Fibroblast of lung (primary cell): ENCODE results near the gene TBPL1. TPM values are rescaled to one million over a fixed set of nuclear protein-coding genes. Genes with fewer than 3 reads are reported as not detected.

Source experiments
- DNase-seq, 2 donors: peaks; one replicate each; pipeline versions ENCODE4 v3.0.0 to v3.0.0-alpha.2; 2010; ENCODE audit warnings: low read depth in 2 of 2
- H2AFZ ChIP-seq: 2 replicates; pipeline ENCODE4 v1.5.1; 2012; ENCODE audit warnings: low read length, control low read depth, inconsistent platforms
- H3K27ac ChIP-seq: 2 replicates; pipeline ENCODE4 v1.5.1; 2011; ENCODE audit warnings: low read length, control low read depth; ENCODE audit not compliant: insufficient read depth
- H3K27me3 ChIP-seq: 2 replicates; pipeline ENCODE4 v1.5.1; 2011; ENCODE audit warnings: mild to moderate bottlenecking, low read length; ENCODE audit not compliant: control insufficient read depth, insufficient read depth
- H3K36me3 ChIP-seq: 2 replicates; pipeline ENCODE4 v1.5.1; 2011; ENCODE audit warnings: low read length; ENCODE audit not compliant: control insufficient read depth, insufficient read depth
- H3K4me1 ChIP-seq: 2 replicates; pipeline ENCODE4 v1.5.1; 2011; ENCODE audit warnings: low read length; ENCODE audit not compliant: control insufficient read depth, insufficient read depth; ENCODE audit errors: extremely low read depth
- H3K4me2 ChIP-seq: 2 replicates; pipeline ENCODE4 v1.5.1; 2011; ENCODE audit warnings: low read length, control low read depth; ENCODE audit not compliant: insufficient read depth; ENCODE audit errors: extremely low read depth
- H3K4me3 ChIP-seq, 4 experiments: fragments of 200-600 bp in 1 of 4; sonication (generic) in 1 of 4; replicated peaks in 1 of 4; 2 replicates each; pipeline ENCODE4 v1.5.1; 2011 to 2016; ENCODE audit warnings: low read length in 4 of 4, low read depth in 3 of 4, mild to moderate bottlenecking in 3 of 4, control low read depth in 2 of 4, inconsistent platforms in 1 of 4, mixed read lengths in 1 of 4; ENCODE audit not compliant: insufficient read depth in 1 of 4; ENCODE audit errors: control extremely low read depth in 1 of 4
- H3K79me2 ChIP-seq: 2 replicates; pipeline ENCODE4 v1.5.1; 2012; ENCODE audit warnings: mild to moderate bottlenecking, low read length, inconsistent platforms; ENCODE audit not compliant: control insufficient read depth, insufficient read depth
- H3K9ac ChIP-seq: 2 replicates; pipeline ENCODE4 v1.5.1; 2011; ENCODE audit warnings: mild to moderate bottlenecking, low read length, control low read depth; ENCODE audit not compliant: insufficient read depth
- H3K9me3 ChIP-seq: 2 replicates; pipeline ENCODE4 v1.5.1; 2012; ENCODE audit warnings: low read depth, low read length; ENCODE audit not compliant: control insufficient read depth, insufficient read depth
- H4K20me1 ChIP-seq: 2 replicates; pipeline ENCODE4 v1.5.1; 2011; ENCODE audit warnings: low read length; ENCODE audit not compliant: control insufficient read depth, insufficient read depth; ENCODE audit errors: extremely low read depth
- EZH2 ChIP-seq: IDR thresholded peaks from 2 replicates; pipeline ENCODE4 v1.5.1; 2012; ENCODE audit warnings: low read length, control low read depth, mild to moderate bottlenecking; ENCODE audit errors: missing control alignments
- polyA plus RNA-seq, 2 donors: library from polyadenylated mRNA; depleted of rRNA in 1 of 2; stranded (reverse) in 1 of 2; unstranded in 1 of 2; fragments of >200 nt; gene quantifications; 2 replicates each; pipeline ENCODE4 v1.2.1, GENCODE V29; 2011 to 2012; ENCODE audit warnings: missing spikeins in 1 of 2
- total RNA-seq: library from RNA; depleted of rRNA; stranded (reverse); fragments of >200 nt; gene quantifications from 2 replicates; pipeline ENCODE4 v1.2.1, GENCODE V29; 2014
- TF ChIP-seq, protein P1 (sequence below), 2 donors: IDR thresholded peaks in 1 of 2; conservative IDR thresholded peaks in 1 of 2; 1 replicate in 1 of 2; 2 replicates in 1 of 2; pipeline ENCODE4 v1.5.1; 2011 to 2012; ENCODE audit warnings: low read length in 2 of 2, control low read depth in 1 of 2, inconsistent platforms in 1 of 2, low read depth in 1 of 2, mild to moderate bottlenecking in 1 of 2

TBPL1 gene
- total and polyA plus RNA-seq, 2 donors (not counting 1 experiment from before 2014, with no cell fraction given): 18.8 to 47.8 TPM

DNA sequence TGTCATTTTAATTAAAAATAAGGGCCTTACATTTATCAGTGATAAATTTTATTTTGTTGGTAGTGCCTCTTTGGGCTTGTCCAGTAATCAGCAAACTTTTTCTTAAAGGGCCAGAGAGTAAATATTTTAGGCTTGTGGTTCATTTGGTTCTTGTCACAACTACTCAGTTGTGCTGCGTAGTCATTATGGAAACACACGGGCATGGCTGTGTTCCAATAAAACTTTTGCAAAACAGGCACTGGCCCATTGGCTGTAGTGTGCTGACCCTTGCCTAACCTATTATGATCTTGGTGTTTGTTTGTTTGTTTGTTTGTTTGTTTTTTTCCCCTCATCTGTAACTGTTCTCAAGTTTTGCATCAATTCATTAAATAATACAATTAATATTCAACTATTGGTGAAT is 19.4 kb downstream of the TBPL1 start:
- TF ChIP-seq, protein P1, sequence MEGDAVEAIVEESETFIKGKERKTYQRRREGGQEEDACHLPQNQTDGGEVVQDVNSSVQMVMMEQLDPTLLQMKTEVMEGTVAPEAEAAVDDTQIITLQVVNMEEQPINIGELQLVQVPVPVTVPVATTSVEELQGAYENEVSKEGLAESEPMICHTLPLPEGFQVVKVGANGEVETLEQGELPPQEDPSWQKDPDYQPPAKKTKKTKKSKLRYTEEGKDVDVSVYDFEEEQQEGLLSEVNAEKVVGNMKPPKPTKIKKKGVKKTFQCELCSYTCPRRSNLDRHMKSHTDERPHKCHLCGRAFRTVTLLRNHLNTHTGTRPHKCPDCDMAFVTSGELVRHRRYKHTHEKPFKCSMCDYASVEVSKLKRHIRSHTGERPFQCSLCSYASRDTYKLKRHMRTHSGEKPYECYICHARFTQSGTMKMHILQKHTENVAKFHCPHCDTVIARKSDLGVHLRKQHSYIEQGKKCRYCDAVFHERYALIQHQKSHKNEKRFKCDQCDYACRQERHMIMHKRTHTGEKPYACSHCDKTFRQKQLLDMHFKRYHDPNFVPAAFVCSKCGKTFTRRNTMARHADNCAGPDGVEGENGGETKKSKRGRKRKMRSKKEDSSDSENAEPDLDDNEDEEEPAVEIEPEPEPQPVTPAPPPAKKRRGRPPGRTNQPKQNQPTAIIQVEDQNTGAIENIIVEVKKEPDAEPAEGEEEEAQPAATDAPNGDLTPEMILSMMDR (conservative IDR thresholded peaks at IDR 0.05 in 1 of 2, IDR thresholded peaks at IDR 0.05 in 1 of 2; ENCODE audit: low read depth in 1 of 2, low read length in 2 of 2): no peak
- TF ChIP-seq EZH2: no peak
- Histone ChIP-seq H3K4me3 (no peak overlapping the region), H3K4me1 (peaks cover 4% of the 10 kb centered on the region), H3K27ac (no peak overlapping the region), H3K4me2 (no peak overlapping the region), H2AFZ (no peak overlapping the region), H3K9me3 (no peaks in the 10 kb centered on the region), H4K20me1 (no peaks in the 10 kb centered on the region), H3K79me2 (peaks cover 13% of the 10 kb centered on the region), H3K36me3 (no peaks in the 10 kb centered on the region), H3K27me3 (no peaks in the 10 kb centered on the region), H3K9ac (no peak overlapping the region)
- no peak for DNase-seq

DNA sequence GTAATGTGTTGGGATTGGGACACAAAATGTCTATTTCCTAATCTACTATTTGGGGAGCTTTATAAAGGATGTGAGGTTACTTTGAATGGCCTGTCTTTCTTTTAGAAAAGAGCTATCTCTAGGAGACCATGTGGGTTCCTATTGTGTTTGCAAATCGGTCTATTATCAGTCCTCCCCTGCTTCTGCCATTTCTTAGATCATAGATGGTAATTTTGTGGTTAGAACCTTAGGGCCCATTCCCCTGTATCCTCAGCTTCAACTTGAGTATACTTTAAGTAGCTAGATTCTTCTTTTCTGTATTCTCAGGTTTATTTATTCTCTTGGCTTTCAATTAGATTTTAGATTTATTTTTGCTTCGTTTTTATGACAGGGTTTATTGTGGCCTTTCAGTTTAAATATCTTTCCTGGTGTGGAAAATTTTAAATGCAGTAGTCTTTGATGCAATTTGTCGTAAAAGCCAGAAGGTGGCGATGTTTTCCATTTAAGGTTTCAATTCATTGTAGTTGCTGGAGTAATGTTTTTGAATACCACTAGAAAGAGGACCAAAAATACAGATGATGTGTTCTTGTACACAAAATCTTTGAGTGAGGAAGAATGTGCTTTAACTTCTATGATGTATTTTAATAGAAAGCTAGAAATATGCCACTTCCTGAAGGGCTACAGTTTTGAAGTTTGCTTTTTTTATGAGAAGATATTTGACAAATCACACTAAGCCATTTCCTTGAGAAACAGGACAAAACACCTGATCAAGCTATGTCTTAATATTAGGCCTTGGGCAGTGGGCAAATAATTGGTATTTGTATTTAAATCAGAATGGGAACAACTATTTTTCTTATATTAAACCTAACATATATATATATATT is 20.3 kb downstream of the TBPL1 start:
- Histone ChIP-seq H3K4me1 (peaks cover 2% of the 10 kb centered on the region), H3K36me3 (no peaks in the 10 kb centered on the region), H3K4me2 (no peak overlapping the region), H3K4me3 (no peak overlapping the region), H4K20me1 (no peaks in the 10 kb centered on the region), H3K9me3 (no peaks in the 10 kb centered on the region), H2AFZ (no peak overlapping the region), H3K79me2 (peaks cover 14% of the 10 kb centered on the region), H3K9ac (no peak overlapping the region), H3K27ac (no peak overlapping the region), H3K27me3 (no peaks in the 10 kb centered on the region)
- peak; percentile 49 to 76 for DNase-seq
- TF ChIP-seq, protein P1 (conservative IDR thresholded peaks at IDR 0.05 in 1 of 2, IDR thresholded peaks at IDR 0.05 in 1 of 2; ENCODE audit: low read depth in 1 of 2, low read length in 2 of 2): peak; percentile 49 to 61
- TF ChIP-seq EZH2: no peak

DNA sequence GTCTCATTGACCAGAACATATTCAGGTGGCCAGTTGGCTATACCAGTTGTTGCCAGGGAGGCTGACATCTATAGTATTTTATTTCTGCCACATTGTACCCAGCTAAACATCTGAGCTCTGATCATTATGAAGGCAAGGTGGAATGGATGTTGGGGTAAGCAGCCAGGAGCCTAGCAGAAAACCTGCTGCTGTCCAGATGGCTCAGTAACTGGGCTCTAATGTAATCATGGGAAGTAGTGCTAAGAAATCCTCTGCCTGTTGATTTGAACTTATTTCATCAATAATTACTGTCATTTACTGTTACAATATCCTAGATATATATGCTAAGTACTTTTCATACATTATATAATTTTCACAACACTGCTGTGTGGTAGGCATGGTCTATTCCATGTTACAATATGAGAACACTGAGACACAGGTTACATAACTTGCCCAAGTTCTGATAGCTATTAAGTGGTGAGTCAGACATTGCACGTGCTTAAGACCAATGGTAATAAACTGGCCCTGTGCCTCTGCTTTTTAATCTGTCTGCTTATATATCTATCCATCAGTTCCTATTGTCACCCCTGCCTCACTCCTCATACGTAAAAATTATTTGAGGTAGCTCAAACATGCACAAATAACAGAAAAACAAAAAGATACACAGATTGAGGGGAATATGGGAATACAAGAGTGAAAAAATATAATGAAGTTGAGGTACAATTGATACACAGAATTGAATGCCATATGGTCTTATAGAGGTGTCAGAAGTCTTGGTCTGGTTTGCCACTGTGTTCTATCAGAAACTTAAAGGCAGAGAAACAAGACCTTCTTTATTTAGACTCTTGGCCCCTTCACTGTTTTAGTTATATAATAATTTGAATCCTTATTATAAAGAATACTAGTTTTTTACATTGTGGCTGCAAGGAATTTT is 25.2 kb downstream of the TBPL1 start:
- no peak for TF ChIP-seq EZH2
- TF ChIP-seq, protein P1 (conservative IDR thresholded peaks at IDR 0.05 in 1 of 2, IDR thresholded peaks at IDR 0.05 in 1 of 2; ENCODE audit: low read depth in 1 of 2, low read length in 2 of 2): no peak
- H3K9ac ChIP-seq: no peak overlapping the region
- peak; percentile 76 to 79 for DNase-seq
- no peaks in the 10 kb centered on the region for H3K9me3 ChIP-seq
- H3K79me2 ChIP-seq: peaks cover 4% of the 10 kb centered on the region
- peaks cover 4% of the 10 kb centered on the region for H3K4me1 ChIP-seq
- no peak overlapping the region for H2AFZ ChIP-seq
- H3K27me3 ChIP-seq: no peaks in the 10 kb centered on the region
- H4K20me1 ChIP-seq: no peaks in the 10 kb centered on the region
- H3K4me3 ChIP-seq: no peak overlapping the region
- no peaks in the 10 kb centered on the region for H3K36me3 ChIP-seq
- H3K4me2 ChIP-seq: no peak overlapping the region
- H3K27ac ChIP-seq: no peak overlapping the region
